Measurements from ENCODE around the gene PDE4B.

Gene PDE4B

GRCh38 chr1:65825741-65826140, 33.0 kb downstream of the PDE4B start:
- no peak for TF ChIP-seq CTCF (IDR thresholded peaks at IDR 0.05; ENCODE audit: borderline replicate concordance, insufficient read depth, low read depth, low read length)
- H3K4me3 ChIP-seq (ENCODE audit: low read depth, low read length): no peak overlapping the region

- H3K4me3 ChIP-seq (ENCODE audit: low read depth, low read length): no peak overlapping the region
- no peak for TF ChIP-seq CTCF (IDR thresholded peaks at IDR 0.05; ENCODE audit: borderline replicate concordance, insufficient read depth, low read depth, low read length)
Observed at GRCh38 chr1:65826782-65827181, 34.1 kb downstream of the PDE4B start.

- TF ChIP-seq CTCF (IDR thresholded peaks at IDR 0.05; ENCODE audit: borderline replicate concordance, insufficient read depth, low read depth, low read length): no peak
- H3K4me3 ChIP-seq (ENCODE audit: low read depth, low read length): no peak overlapping the region
Observed at GRCh38 chr1:65827346-65827745, 34.7 kb downstream of the PDE4B start.

GRCh38 chr1:65830306-65830705, 37.6 kb downstream of the PDE4B start:
- no peak for TF ChIP-seq CTCF (IDR thresholded peaks at IDR 0.05; ENCODE audit: borderline replicate concordance, insufficient read depth, low read depth, low read length)
- no peak overlapping the region for H3K4me3 ChIP-seq (ENCODE audit: low read depth, low read length)

- no peak for TF ChIP-seq CTCF (IDR thresholded peaks at IDR 0.05; ENCODE audit: borderline replicate concordance, insufficient read depth, low read depth, low read length)
- no peak overlapping the region for H3K4me3 ChIP-seq (ENCODE audit: low read depth, low read length)
Observed at GRCh38 chr1:65832296-65832695, 39.6 kb downstream of the PDE4B start.

GRCh38 chr1:65836686-65837085, 44.0 kb downstream of the PDE4B start:
- no peak overlapping the region for H3K4me3 ChIP-seq (ENCODE audit: low read depth, low read length)
- no peak for TF ChIP-seq CTCF (IDR thresholded peaks at IDR 0.05; ENCODE audit: borderline replicate concordance, insufficient read depth, low read depth, low read length)

- H3K4me3 ChIP-seq (ENCODE audit: low read depth, low read length): no peak overlapping the region
- TF ChIP-seq CTCF (IDR thresholded peaks at IDR 0.05; ENCODE audit: borderline replicate concordance, insufficient read depth, low read depth, low read length): no peak
Observed at GRCh38 chr1:65840683-65841082, 48.0 kb downstream of the PDE4B start.

Measured in GM12875 (cell line).